Mucosa of stomach (tissue), 1 donor: ENCODE measurements around the gene ZFP3.

Source experiments
- H3K27me3 ChIP-seq: one replicate; pipeline ENCODE4 v1.7.0; 2013; ENCODE audit warnings: mild to moderate bottlenecking, low read length; ENCODE audit not compliant: control insufficient read depth, insufficient read depth
- H3K36me3 ChIP-seq: one replicate; pipeline ENCODE4 v1.7.0; 2013; ENCODE audit warnings: low read length; ENCODE audit not compliant: control insufficient read depth, insufficient read depth
- H3K4me1 ChIP-seq: one replicate; pipeline ENCODE4 v1.7.0; 2013; ENCODE audit warnings: mild to moderate bottlenecking, low read length; ENCODE audit not compliant: control insufficient read depth, insufficient read depth
- H3K4me3 ChIP-seq: one replicate; pipeline ENCODE4 v1.7.0; 2013; ENCODE audit warnings: low read length
- H3K9ac ChIP-seq: one replicate; pipeline ENCODE4 v1.7.0; 2013; ENCODE audit warnings: mild to moderate bottlenecking, low read length, moderate library complexity
- H3K9me3 ChIP-seq: one replicate; pipeline ENCODE4 v1.7.0; 2013; ENCODE audit warnings: mild to moderate bottlenecking, low read length, moderate library complexity; ENCODE audit not compliant: control insufficient read depth
- donor health status: Pancreatic carcinoma.

Gene ZFP3

GRCh38 chr17:5092218-5093010, 14.1 kb downstream of the ZFP3 start:
- Histone ChIP-seq H3K4me1 (no peaks in the 10 kb centered on the region), H3K9me3 (peaks cover 79% of the 10 kb centered on the region), H3K36me3 (peaks cover 14% of the 10 kb centered on the region), H3K4me3 (no peak overlapping the region), H3K9ac (no peak overlapping the region), H3K27me3 (peaks cover 8% of the 10 kb centered on the region)

DNA sequence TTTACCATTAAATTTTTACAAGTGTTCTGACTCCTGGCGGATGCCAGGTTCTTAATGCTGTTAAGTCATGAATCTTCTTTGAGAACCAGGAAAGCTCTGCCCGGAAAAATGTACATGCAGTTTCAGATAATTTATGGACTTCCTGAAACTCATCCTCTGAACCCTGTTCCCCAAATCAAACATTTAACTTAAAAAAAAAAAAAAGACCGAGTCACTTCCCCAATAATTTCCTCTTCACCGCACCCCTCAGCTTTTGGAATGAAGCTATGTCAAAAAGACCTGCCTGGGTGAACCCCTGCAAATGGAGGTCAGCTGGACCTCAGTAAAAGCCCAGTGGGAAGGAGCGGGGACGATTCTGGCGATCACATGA, 18.4 kb downstream of the ZFP3 start:
- Histone ChIP-seq H3K9ac (no peak overlapping the region), H3K9me3 (peaks cover 41% of the 10 kb centered on the region), H3K36me3 (no peaks in the 10 kb centered on the region), H3K4me1 (no peaks in the 10 kb centered on the region), H3K4me3 (peak overlapping the region; percentile 14), H3K27me3 (peaks cover 11% of the 10 kb centered on the region)

- peaks cover 36% of the 10 kb centered on the region for H3K9me3 ChIP-seq
- no peaks in the 10 kb centered on the region for H3K4me1 ChIP-seq
- peak overlapping the region; percentile 31 for H3K9ac ChIP-seq
- H3K36me3 ChIP-seq, result no peaks in the 10 kb centered on the region
- H3K4me3 ChIP-seq, result peak overlapping the region; percentile 14
- peaks cover 11% of the 10 kb centered on the region for H3K27me3 ChIP-seq
Observed at GRCh38 chr17:5097101-5097834, 19.0 kb downstream of the ZFP3 start.

- H3K36me3 ChIP-seq, result no peaks in the 10 kb centered on the region
- H3K27me3 ChIP-seq, result peaks cover 11% of the 10 kb centered on the region
- H3K4me3 ChIP-seq, result no peak overlapping the region
- H3K9ac ChIP-seq, result no peak overlapping the region
- peaks cover 19% of the 10 kb centered on the region for H3K9me3 ChIP-seq
- no peaks in the 10 kb centered on the region for H3K4me1 ChIP-seq
Observed at GRCh38 chr17:5099271-5099670, 21.0 kb downstream of the ZFP3 start.

DNA sequence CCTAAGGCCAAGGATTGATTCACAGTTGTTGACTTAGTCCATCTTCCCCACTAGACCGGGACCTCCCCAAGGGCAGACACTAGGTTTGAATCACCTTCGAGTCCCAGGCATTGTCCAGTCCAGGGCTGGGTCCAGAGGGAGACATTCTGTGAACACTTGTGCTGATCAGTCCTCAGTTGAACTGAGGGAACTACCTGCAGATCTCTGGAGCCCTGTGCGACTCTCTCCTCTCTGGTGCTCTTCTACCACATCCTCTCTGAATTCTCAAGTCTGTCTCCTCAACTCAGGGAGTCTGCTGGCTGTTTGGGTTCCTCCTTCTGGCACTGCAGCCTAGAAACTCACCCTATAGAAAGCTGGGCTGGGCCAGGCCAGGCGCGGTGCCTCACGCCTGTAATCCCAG, 22.6 kb downstream of the ZFP3 start:
- Histone ChIP-seq H3K4me3 (no peak overlapping the region), H3K9ac (no peak overlapping the region), H3K36me3 (no peaks in the 10 kb centered on the region), H3K9me3 (peaks cover 12% of the 10 kb centered on the region), H3K4me1 (no peaks in the 10 kb centered on the region), H3K27me3 (peaks cover 11% of the 10 kb centered on the region)

- H3K4me1 ChIP-seq, result peaks cover 8% of the 10 kb centered on the region
- no peaks in the 10 kb centered on the region for H3K9me3 ChIP-seq
- H3K36me3 ChIP-seq, result no peaks in the 10 kb centered on the region
- H3K9ac ChIP-seq, result peak overlapping the region; percentile 71
- peak overlapping the region; percentile 45 for H3K4me3 ChIP-seq
- peaks cover 12% of the 10 kb centered on the region for H3K27me3 ChIP-seq
Observed at GRCh38 chr17:5110816-5111215, 32.5 kb downstream of the ZFP3 start.

GRCh38 chr17:5111402-5112204, 33.3 kb downstream of the ZFP3 start, which contains the start of gene ZNF232:
TSS of gene ZNF232 (minus strand) at chr17:5111878. CDS start at chr17:5111822, 56 bp downstream.
- Histone ChIP-seq H3K27me3 (peaks cover 20% of the 10 kb centered on the region), H3K36me3 (no peaks in the 10 kb centered on the region), H3K9me3 (no peaks in the 10 kb centered on the region), H3K9ac (peak within 1 kb of the TSS; percentile 71), H3K4me1 (peaks cover 8% of the 10 kb centered on the region), H3K4me3 (peak within 1 kb of the TSS; percentile 45)

DNA sequence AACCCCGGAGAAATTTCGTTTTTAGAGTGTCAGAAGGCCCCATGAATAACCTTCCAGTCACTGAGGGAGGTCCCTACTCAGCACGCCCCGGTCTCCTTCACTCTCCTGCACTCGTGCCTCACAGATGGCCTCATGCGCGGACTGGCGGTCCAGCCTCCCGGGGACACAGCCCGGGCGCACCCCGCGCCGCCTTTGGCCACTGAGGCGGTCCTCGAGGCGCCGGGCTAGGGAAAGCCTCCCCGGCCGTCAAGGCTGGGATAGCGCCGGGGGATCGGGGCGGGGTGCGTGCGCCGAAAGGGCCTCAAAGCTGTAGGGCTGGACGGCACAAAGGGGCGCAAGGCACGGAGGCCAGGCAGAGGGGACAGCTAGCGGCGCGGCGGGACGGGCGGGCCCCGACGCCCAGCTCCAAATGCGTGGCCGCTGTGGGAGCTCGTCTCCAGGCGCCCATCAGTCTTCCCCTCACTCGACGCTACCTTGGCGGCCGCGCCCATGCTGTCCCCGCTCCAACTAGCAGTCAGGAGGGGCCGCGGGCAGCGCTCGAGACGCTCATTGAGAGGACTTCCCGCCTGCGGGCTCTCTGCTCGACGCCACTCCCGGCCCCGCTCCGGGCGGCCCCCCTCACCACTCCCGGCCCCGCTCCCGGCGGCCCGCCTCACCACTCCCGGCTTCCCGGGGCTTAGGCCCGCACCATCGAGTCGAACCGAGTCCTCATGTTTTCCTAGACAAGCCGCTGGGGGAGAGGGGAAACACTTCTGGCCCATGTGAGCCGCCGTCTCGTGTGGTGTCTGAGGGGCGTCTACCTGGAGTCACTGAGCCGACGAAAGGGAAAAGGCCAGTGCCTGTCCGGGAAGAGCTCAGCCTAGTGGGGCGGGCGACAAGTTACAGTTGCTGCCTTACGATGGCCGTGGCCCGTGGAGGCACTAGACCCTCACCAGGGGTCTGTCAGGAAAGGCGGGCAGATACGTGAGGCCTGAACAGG, 37.7 kb downstream of the ZFP3 start, which contains the start of gene USP6:
Gene USP6 (plus strand): TSS at position 360 of the 979 bp plus-strand sequence. CDS start 14,336 bp downstream, outside the sequence.
- no peaks in the 10 kb centered on the region for H3K36me3 ChIP-seq
- H3K9me3 ChIP-seq, result no peaks in the 10 kb centered on the region
- no peak within 1 kb of the TSS for H3K4me3 ChIP-seq
- H3K27me3 ChIP-seq, result peaks cover 37% of the 10 kb centered on the region
- H3K9ac ChIP-seq, result no peak within 1 kb of the TSS
- peaks cover 3% of the 10 kb centered on the region for H3K4me1 ChIP-seq

DNA sequence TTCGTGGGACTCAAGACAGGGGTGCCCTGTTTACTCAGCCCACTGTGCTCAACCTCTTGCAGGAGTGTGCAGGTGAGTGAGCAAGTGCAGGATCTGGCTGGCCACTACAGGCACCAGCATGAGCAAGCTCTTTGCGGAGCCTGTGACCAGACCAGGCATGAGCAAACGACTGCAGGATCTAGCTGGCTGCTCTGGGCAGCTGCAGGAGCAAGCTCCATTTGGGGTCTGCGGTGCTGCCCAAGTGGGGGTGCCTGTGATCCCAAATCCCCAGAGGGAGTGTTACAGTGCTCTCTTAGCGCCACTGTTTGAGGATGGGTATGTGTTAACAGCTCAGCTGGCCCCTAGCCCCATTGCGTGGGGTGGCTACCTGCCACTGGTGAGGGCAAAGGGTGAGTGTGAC, 40.0 kb downstream of the ZFP3 start:
- Histone ChIP-seq H3K27me3 (peaks cover 49% of the 10 kb centered on the region), H3K4me3 (no peak overlapping the region), H3K36me3 (no peaks in the 10 kb centered on the region), H3K9ac (no peak overlapping the region), H3K9me3 (no peaks in the 10 kb centered on the region), H3K4me1 (peaks cover 4% of the 10 kb centered on the region)

- Histone ChIP-seq H3K27me3 (peaks cover 56% of the 10 kb centered on the region), H3K4me1 (peaks cover 4% of the 10 kb centered on the region), H3K9ac (no peak overlapping the region), H3K9me3 (no peaks in the 10 kb centered on the region), H3K36me3 (no peaks in the 10 kb centered on the region), H3K4me3 (no peak overlapping the region)
Observed at GRCh38 chr17:5120036-5120435, 41.8 kb downstream of the ZFP3 start.
